ENCODE results near the gene MLLT3.

MLLT3 gene

GRCh38 chr9:20463823-20464222 is 158.5 kb downstream of the MLLT3 start:
- H3K4me3 ChIP-seq (ENCODE audit: low read length): no peak overlapping the region
- no peak for TF ChIP-seq ZNF274 (IDR thresholded peaks at IDR 0.05; ENCODE audit: low read depth, low read length)

DNA sequence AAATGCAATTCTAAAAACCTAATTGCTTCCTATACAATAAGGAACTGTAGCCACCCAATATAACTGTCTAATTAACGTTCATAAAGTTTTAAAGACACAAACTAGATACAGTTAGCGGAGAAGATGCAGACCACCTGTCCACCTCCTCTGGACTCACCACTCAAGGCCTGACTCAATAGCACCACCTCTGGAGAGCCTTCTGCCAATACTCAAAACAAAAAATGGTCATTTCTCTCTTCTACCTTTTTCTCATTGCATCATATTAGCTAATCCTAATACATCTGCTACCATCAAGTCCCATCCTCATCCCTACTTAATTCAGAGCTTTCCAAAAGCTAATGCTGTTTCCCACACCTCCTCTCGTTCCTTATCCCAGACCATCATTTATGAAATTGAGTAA is 159.9 kb downstream of the MLLT3 start:
- no peak for TF ChIP-seq ZNF274 (IDR thresholded peaks at IDR 0.05; ENCODE audit: low read depth, low read length)
- H3K4me3 ChIP-seq (ENCODE audit: low read length): no peak overlapping the region

DNA sequence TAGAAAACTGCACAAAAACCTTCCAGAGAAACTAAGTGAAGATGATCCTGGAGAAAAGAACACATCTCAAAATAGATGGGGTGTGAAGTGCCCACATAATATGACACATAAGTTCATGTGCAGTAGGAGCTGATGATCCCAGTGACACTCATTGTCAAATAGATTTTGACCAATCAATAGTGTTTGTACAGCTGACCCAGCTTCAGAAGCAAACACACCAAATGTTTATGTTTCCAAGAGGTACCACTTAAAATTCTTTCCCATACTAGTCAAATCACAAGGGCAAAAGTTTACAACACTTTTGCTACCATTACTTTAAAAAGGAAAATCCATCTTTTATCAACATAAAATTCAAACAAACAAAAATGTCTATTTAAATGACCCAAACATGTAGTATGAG is 175.0 kb downstream of the MLLT3 start:
- TF ChIP-seq ZNF274 (IDR thresholded peaks at IDR 0.05; ENCODE audit: low read depth, low read length): no peak
- no peak overlapping the region for H3K4me3 ChIP-seq (ENCODE audit: low read length)

GRCh38 chr9:20446248-20446647 is 176.1 kb downstream of the MLLT3 start:
- no peak for TF ChIP-seq ZNF274 (IDR thresholded peaks at IDR 0.05; ENCODE audit: low read depth, low read length)
- no peak overlapping the region for H3K4me3 ChIP-seq (ENCODE audit: low read length)

DNA sequence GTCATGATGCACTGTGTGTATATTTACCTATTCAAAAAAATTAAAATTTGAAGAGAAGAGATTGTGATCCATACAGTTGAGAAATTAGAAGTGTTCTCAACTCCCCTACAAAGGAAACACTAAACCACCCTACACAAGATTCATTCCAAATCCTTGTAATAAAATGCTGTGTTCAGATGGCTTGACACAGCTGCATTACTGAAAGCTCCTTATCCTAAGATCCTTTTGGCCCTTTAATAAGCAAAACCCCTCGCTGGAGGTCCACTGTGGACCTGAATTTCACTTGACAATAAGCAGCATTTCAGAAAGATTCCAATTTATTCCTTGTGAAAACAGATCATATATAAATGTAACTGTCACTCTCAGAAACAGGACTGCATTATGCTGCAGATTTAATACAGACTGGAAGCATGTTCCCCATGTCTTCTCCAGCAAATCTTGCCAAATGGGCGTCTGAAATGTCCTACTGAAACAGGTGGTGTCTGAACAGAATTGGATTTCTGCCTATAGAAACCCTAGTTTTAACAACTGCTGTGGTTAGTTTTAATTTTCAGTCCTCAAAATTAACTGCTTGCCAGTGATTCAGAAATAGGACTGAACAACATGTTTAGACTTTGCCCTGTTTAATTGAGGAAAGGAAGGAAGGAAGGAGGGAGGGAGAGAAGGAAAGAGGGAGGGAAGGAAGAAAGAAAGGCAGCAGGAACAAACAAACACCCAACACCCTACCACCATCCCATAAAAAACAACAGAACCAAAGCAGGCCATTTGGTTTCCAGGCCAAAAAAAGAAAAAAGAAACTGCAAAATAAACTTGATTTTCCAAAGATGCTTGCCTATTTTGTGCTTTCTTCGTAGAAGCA is 179.6 kb downstream of the MLLT3 start:
- no peak overlapping the region for H3K4me3 ChIP-seq (ENCODE audit: low read length)
- TF ChIP-seq ZNF274 (IDR thresholded peaks at IDR 0.05; ENCODE audit: low read depth, low read length): no peak

- TF ChIP-seq ZNF274 (IDR thresholded peaks at IDR 0.05; ENCODE audit: low read depth, low read length): no peak
Observed at GRCh38 chr9:20441711-20442423, 180.4 kb downstream of the MLLT3 start.

GRCh38 chr9:20441166-20441565 is 181.1 kb downstream of the MLLT3 start:
- TF ChIP-seq ZNF274 (IDR thresholded peaks at IDR 0.05; ENCODE audit: low read depth, low read length): no peak
- no peak overlapping the region for H3K4me3 ChIP-seq (ENCODE audit: low read length)

More at GRCh38 chr9:20441711-20442423, 180.4 kb downstream of the MLLT3 start:
- no peak overlapping the region for H3K4me3 ChIP-seq (ENCODE audit: low read length)

GRCh38 chr9:20437476-20437875 is 184.8 kb downstream of the MLLT3 start:
- no peak for TF ChIP-seq ZNF274 (IDR thresholded peaks at IDR 0.05; ENCODE audit: low read depth, low read length)
- no peak overlapping the region for H3K4me3 ChIP-seq (ENCODE audit: low read length)

DNA sequence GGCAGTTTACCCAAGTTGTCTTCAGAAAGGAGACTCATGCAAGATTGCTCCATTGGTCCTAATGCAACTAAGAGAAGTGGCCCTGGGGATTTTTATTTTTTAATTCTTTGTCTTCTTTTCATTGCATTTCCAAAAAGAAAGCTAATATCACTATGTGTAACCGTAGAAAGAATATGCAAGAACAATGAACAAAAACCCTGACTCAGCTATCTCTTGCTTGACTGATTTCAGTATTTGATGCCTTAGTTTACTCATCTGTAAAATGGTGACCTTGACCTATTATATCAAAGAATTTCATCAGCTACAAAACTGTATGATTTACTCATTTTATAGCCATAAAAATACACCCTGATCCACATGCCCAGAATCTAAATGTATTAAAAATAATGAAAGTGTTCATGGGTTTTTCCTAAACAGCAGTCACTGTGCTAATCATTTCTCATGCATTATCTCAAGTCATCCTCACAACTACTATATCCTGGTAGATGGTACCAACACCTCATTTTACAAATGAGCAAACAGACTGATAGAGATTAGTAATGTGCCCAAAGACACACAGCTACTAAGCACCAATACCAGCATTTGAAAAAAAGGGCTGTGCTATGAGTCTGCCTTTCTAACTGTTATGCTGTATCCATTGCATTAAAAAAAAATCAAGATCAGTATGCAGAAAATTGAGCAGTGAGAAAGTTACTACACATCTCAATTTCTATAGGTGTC is 185.7 kb downstream of the MLLT3 start:
- TF ChIP-seq ZNF274 (IDR thresholded peaks at IDR 0.05; ENCODE audit: low read depth, low read length): no peak
- H3K4me3 ChIP-seq (ENCODE audit: low read length): no peak overlapping the region

- TF ChIP-seq ZNF274 (IDR thresholded peaks at IDR 0.05; ENCODE audit: low read depth, low read length): no peak
- no peak overlapping the region for H3K4me3 ChIP-seq (ENCODE audit: low read length)
Observed at GRCh38 chr9:20428976-20429375, 193.3 kb downstream of the MLLT3 start.

DNA sequence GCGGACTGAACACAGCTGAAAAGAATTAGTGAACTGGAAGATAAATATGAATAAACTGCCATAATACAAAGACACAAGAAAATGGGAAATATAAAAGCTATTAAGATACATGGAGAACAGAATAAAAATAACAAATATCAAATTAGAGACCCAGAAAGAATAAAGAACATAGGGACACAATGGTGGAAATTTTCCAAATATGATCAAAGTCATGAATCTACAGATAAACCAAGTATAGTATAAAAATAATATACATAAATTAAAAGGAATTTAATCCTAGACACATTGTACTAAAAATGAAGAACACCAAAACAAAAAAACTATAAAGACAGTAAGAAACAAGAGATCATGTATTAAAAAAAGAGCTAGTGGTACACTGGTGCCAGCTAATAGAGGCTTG is 194.9 kb downstream of the MLLT3 start:
- H3K4me3 ChIP-seq (ENCODE audit: low read length): no peak overlapping the region
- TF ChIP-seq ZNF274 (IDR thresholded peaks at IDR 0.05; ENCODE audit: low read depth, low read length): no peak

DNA sequence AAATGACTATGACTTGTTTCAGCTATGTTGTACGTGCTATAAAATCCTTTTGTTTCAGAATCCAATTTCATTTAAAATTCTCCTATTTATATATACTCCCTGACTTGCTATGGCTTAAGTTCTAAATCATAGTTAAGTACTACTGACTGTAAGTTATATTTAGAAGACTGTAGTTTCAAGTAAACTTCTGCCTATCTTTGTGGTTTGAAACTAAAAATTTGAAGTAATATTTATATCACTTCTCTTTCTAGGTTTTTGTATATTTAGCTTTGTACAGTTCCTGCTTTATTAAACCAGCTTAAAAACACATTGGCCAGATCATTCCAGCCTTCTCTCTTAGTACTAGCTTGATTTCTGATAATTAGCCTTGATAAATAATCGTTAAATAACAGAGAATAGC is 196.3 kb downstream of the MLLT3 start:
- no peak for TF ChIP-seq ZNF274 (IDR thresholded peaks at IDR 0.05; ENCODE audit: low read depth, low read length)
- H3K4me3 ChIP-seq (ENCODE audit: low read length): no peak overlapping the region

GRCh38 chr9:20419533-20419932 is 202.8 kb downstream of the MLLT3 start:
- no peak overlapping the region for H3K4me3 ChIP-seq (ENCODE audit: low read length)
- no peak for TF ChIP-seq ZNF274 (IDR thresholded peaks at IDR 0.05; ENCODE audit: low read depth, low read length)

- no peak for TF ChIP-seq ZNF274 (IDR thresholded peaks at IDR 0.05; ENCODE audit: low read depth, low read length)
- no peak overlapping the region for H3K4me3 ChIP-seq (ENCODE audit: low read length)
Observed at GRCh38 chr9:20418485-20418884, 203.8 kb downstream of the MLLT3 start.

Data from GM08714 (cell line).